Fibroblast of pulmonary artery (primary cell): Measurements from ENCODE around the gene SCAF4.
"Not testable (repeated sequence)": the region's sequence is repeated elsewhere in the genome, so short reads cannot be mapped to it uniquely, and the experiment has no call there.

ENCODE experiments used
- DNase-seq: peaks from one replicate; pipeline ENCODE4 v3.0.0-alpha.2; 2010; ENCODE audit warnings: low read depth
- H3K4me3 ChIP-seq: replicated peaks from 2 replicates; pipeline ENCODE4 v1.5.1; 2011; ENCODE audit warnings: low read depth, mild to moderate bottlenecking, control low read depth, low read length, moderate library complexity
- CTCF ChIP-seq: IDR thresholded peaks from 2 replicates; pipeline ENCODE4 v1.5.1; 2011; ENCODE audit warnings: mild to moderate bottlenecking, control low read depth, low read length, inconsistent platforms; ENCODE audit errors: missing control alignments

Gene SCAF4

GRCh38 chr21:31743712-31744111 is 11.8 kb upstream of the SCAF4 start:
- no peak for TF ChIP-seq CTCF

GRCh38 chr21:31741116-31741515 is 9.2 kb upstream of the SCAF4 start:
- DNase-seq, result no peak
- no peak for TF ChIP-seq CTCF
- no peak overlapping the region for H3K4me3 ChIP-seq

More at GRCh38 chr21:31743712-31744111, 11.8 kb upstream of the SCAF4 start:
- DNase-seq, result no peak
- H3K4me3 ChIP-seq, result no peak overlapping the region

- not testable (repeated sequence) for H3K4me3 ChIP-seq, DNase-seq
Measured at GRCh38 chr21:31737586-31738397, 5.9 kb upstream of the SCAF4 start.

- no peak for DNase-seq
- TF ChIP-seq CTCF, result no peak
- no peak overlapping the region for H3K4me3 ChIP-seq
Measured at GRCh38 chr21:31735511-31735992, 3.6 kb upstream of the SCAF4 start.

GRCh38 chr21:31733551-31734149 is 1.7 kb upstream of the SCAF4 start:
- DNase-seq, result no peak
- no peak overlapping the region for H3K4me3 ChIP-seq
- no peak for TF ChIP-seq CTCF

GRCh38 chr21:31732597-31733550 is 956 bp upstream of the SCAF4 start:
- DNase-seq, result no peak
- TF ChIP-seq CTCF, result no peak
- H3K4me3 ChIP-seq, result peak overlapping the region; percentile 62
